Bronchial epithelial cell (primary cell): Measurements from ENCODE around the gene MCUR1. TPM values are rescaled to one million over a fixed set of nuclear protein-coding genes. Genes with fewer than 3 reads are reported as not detected.

Source experiments
- DNase-seq: peaks from one replicate; pipeline ENCODE4 v3.0.0-alpha.2; 2010; ENCODE audit warnings: low read depth
- FAIRE-seq: peaks from 2 replicates; lab custom pipeline; 2011; peaks lifted over from hg19 to GRCh38; lab: Jason Lieb, UNC
- H3K27me3 ChIP-seq: 2 replicates; pipeline ENCODE4 v1.5.1; 2011; ENCODE audit warnings: low read length; ENCODE audit not compliant: control insufficient read depth, insufficient read depth
- H3K36me3 ChIP-seq: 2 replicates; pipeline ENCODE4 v1.5.1; 2011; ENCODE audit warnings: low read length; ENCODE audit not compliant: control insufficient read depth, insufficient read depth
- H3K4me3 ChIP-seq: 2 replicates; pipeline ENCODE4 v1.5.1; 2011; ENCODE audit warnings: mild to moderate bottlenecking, low read depth, low read length, control low read depth
- total RNA-seq: library from RNA; depleted of rRNA; stranded (reverse); fragments of >200 nt; gene quantifications from 2 replicates; pipeline ENCODE4 v1.2.1, GENCODE V29; 2014
- TF ChIP-seq, protein P1 (sequence below): IDR thresholded peaks from 2 replicates; pipeline ENCODE4 v1.5.1; 2011; ENCODE audit warnings: mild to moderate bottlenecking, moderate library complexity, low read length, control low read depth, inconsistent platforms; ENCODE audit not compliant: insufficient read depth, severe bottlenecking

The MCUR1 gene
- total RNA-seq, 1 donor from 2014 or later = 10.0 TPM

DNA sequence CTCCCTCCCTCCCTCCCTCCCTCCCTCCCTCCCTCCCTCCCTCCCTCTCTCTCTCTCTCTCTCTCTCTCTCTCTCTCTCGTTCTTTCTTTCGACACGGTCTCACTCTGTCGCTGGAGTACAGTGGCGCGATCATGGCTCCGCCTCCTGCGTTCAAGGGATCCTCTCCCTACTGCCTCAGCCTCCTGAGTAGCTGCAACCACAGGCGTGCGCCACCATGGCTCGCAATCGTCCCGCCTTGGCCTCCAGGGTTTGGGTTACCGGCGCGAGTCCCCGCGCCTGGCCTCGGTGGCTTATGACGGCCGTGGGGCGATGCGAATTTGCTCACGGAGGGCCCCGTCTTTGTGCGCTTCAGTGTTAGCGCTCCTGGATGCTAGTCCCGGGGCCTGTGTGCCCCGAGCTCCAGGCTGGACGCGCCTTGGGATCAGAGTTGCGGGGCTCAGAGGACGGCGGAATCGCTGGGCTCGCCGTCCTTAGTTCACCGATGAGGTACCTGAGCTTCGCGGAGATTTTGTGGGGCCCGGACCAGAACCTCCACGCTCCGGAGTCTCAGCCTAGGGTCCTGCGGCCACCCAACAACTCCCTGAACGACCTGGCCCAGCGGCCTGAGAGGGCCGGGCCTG is 45.2 kb downstream of the MCUR1 start:
- no peak for FAIRE-seq
- Histone ChIP-seq H3K36me3 (no peaks in the 10 kb centered on the region), H3K4me3 (no peak overlapping the region), H3K27me3 (no peaks in the 10 kb centered on the region)
- no peak for DNase-seq
- TF ChIP-seq, protein P1, sequence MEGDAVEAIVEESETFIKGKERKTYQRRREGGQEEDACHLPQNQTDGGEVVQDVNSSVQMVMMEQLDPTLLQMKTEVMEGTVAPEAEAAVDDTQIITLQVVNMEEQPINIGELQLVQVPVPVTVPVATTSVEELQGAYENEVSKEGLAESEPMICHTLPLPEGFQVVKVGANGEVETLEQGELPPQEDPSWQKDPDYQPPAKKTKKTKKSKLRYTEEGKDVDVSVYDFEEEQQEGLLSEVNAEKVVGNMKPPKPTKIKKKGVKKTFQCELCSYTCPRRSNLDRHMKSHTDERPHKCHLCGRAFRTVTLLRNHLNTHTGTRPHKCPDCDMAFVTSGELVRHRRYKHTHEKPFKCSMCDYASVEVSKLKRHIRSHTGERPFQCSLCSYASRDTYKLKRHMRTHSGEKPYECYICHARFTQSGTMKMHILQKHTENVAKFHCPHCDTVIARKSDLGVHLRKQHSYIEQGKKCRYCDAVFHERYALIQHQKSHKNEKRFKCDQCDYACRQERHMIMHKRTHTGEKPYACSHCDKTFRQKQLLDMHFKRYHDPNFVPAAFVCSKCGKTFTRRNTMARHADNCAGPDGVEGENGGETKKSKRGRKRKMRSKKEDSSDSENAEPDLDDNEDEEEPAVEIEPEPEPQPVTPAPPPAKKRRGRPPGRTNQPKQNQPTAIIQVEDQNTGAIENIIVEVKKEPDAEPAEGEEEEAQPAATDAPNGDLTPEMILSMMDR = no peak

DNA sequence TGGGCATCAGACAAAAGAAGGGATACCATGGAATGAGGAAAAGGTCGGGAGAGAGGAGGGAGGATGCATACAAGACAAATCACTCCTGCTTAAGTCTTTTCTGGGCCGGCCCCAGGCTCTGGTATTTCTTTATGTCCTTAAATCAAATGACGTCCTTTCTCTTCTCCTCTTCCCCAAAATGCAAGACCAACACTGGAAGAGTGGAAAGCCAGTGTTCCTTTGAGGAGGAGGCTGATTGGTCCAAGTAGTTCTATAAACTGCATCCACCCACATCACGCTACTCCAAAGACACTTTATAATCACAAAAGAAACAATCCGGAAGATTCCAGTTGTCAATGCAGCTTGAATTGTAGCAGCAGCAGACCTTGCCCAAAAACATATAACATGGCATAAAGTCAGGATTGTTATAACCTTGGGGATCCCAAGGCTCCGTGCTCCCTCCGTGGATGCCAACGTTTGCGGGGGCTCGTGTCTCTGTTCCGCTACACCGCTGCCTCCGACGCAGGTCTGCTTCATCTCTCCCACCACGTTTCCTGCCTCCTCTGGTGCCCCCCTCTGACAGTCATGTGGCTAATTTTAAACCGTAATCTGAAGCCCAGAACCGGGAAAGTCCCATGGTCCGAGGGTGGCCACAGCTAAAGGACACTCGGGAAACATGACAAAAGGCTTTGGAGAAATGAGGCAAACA is 47.1 kb downstream of the MCUR1 start:
- FAIRE-seq (no peak), DNase-seq (no peak)
- Histone ChIP-seq H3K27me3 (no peaks in the 10 kb centered on the region), H3K36me3 (no peaks in the 10 kb centered on the region), H3K4me3 (no peak overlapping the region)
- TF ChIP-seq, protein P1 = no peak

DNA sequence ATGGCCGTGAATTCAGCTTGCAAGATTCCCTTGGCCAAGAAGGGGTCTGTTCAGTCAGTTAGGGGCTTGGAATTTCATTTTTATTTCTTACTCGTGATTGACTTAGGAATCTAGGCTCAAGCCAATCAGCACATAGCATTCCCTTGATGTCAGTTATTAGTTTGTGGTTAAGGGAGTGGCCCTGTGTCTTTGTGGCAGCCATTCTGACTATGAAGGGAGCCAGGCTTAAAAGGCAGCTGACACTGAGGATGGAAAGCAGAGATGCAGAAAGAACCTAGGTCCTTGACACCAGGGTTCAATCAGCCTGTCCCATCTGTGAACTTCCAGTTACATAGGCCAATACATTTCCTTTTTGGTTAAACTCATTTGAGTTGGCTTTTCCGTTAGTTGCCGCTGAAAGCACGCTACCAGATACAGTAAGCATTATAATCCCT is 48.1 kb downstream of the MCUR1 start:
- FAIRE-seq = no peak
- no peaks in the 10 kb centered on the region for H3K27me3 ChIP-seq
- DNase-seq = peak; percentile 60
- H3K4me3 ChIP-seq = no peak overlapping the region
- TF ChIP-seq, protein P1 = no peak
- H3K36me3 ChIP-seq = no peaks in the 10 kb centered on the region

DNA sequence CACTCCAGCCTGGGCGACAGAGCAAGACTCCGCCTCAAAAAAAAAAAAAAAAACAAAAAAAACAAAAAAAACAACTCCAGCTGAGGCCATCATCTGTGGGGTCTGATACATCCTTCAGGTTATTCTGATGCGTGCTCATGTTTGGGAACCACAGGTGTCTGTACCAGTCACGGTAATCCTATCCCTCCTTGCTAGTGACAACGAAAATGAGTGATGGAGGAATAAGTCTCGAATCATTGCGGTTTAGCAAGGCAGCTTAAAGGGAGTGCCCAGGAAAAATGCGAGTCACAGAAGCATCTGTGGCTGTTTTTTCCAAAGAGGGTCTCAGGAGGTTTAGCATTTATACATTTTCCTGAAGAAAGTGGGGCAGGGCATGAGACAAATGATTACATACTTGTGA is 48.8 kb downstream of the MCUR1 start:
- DNase-seq (peak; percentile 46), FAIRE-seq (no peak)
- no peak overlapping the region for H3K4me3 ChIP-seq
- no peaks in the 10 kb centered on the region for H3K27me3 ChIP-seq
- TF ChIP-seq, protein P1 = no peak
- no peaks in the 10 kb centered on the region for H3K36me3 ChIP-seq

DNA sequence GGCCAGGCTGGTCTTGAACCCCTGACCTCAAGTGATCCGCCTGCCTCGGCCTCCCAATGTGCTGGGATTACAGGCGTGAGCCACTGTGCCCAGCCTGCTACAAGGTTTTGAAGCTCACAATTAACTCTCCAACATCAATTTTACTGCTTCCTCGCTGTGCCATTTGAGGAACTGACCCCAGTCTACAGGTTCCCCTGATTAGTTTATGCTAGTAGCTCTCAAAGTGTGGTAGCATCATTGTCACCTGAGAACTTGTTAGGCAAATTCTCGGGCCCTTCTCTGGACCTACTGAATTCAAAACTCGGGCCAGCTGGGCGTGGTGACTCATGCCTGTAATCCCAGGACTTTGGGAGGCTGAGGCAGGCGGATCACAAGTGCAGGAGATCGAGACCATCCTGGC is 49.4 kb downstream of the MCUR1 start:
- DNase-seq = no peak
- FAIRE-seq = no peak
- Histone ChIP-seq H3K4me3 (no peak overlapping the region), H3K27me3 (no peaks in the 10 kb centered on the region), H3K36me3 (no peaks in the 10 kb centered on the region)
- TF ChIP-seq, protein P1 = no peak
